Breast epithelium (tissue), 4 donors: ENCODE data around the gene CDK5R2. TPM values are rescaled to one million over a fixed set of nuclear protein-coding genes. Genes with fewer than 3 reads are reported as not detected.

ENCODE experiments used
- DNase-seq, 2 donors: peaks; one replicate each; pipeline ENCODE4 v3.0.0-alpha.2; 2019; ENCODE audit warnings: low spot score in 2 of 2
- H3K27ac ChIP-seq, 2 donors: fragments of 200-600 bp; sonication (generic) in 1 of 2; one replicate each; pipeline ENCODE4 v1.5.1; 2016 to 2019; ENCODE audit warnings: mild to moderate bottlenecking in 1 of 2
- H3K27me3 ChIP-seq, 2 donors: fragments of 200-600 bp; sonication (generic) in 1 of 2; one replicate each; pipeline versions ENCODE4 v1.5.1 to v1.6.0; 2017 to 2019; ENCODE audit warnings: control low read depth in 1 of 2, mild to moderate bottlenecking in 1 of 2
- H3K36me3 ChIP-seq: fragments of 200-600 bp; one replicate; pipeline ENCODE4 v1.5.1; 2019
- H3K4me1 ChIP-seq, 2 donors: fragments of 200-600 bp; sonication (generic); one replicate each; pipeline ENCODE4 v1.5.1; 2016 to 2019; ENCODE audit warnings: control low read depth in 1 of 2
- H3K4me3 ChIP-seq, 3 donors: fragments of 200-600 bp; sonication (generic); 1 replicate in 2 of 3; 2 replicates in 1 of 3; pipeline ENCODE4 v1.5.1; 2016 to 2019; ENCODE audit warnings: mild to moderate bottlenecking in 3 of 3, moderate library complexity in 2 of 3
- H3K9me3 ChIP-seq, 2 donors: fragments of 200-600 bp; sonication (generic) in 1 of 2; one replicate each; pipeline ENCODE4 v1.5.1; 2016 to 2019; ENCODE audit warnings: control low read depth in 1 of 2
- POLR2A ChIP-seq: fragments of 450-650 bp; IDR thresholded peaks from one replicate; pipeline ENCODE4 v1.6.1; 2016; ENCODE audit warnings: antibody characterized with exemption, mild to moderate bottlenecking, moderate library complexity
- POLR2AphosphoS5 ChIP-seq, 3 donors: sonication (generic); formaldehyde crosslinking; IDR thresholded peaks; one replicate each; pipeline ENCODE4 v1.6.1; 2017; ENCODE audit warnings: antibody characterized with exemption in 3 of 3
- intact Hi-C: fragments of 100-400 bp; cut with DNase I; formaldehyde crosslinking; loops from one replicate; pipeline ENCODE4 v1.15.1; 2023; ENCODE audit warnings: low total_unique reads
- total RNA-seq, 3 donors: library from RNA; depleted of rRNA; stranded (reverse); fragments of >200 nt; gene quantifications; one replicate each; pipeline ENCODE4 v1.1.0, GENCODE V29; 2016
- TF ChIP-seq, protein P1 (sequence below), 3 donors: fragments of 450-650 bp; IDR thresholded peaks; one replicate each; pipeline ENCODE4 v1.5.1; 2016 to 2017; ENCODE audit warnings: antibody characterized with exemption in 3 of 3, mild to moderate bottlenecking in 3 of 3, moderate library complexity in 3 of 3

Gene CDK5R2
- total RNA-seq, 3 donors from 2014 or later = not detected

DNA sequence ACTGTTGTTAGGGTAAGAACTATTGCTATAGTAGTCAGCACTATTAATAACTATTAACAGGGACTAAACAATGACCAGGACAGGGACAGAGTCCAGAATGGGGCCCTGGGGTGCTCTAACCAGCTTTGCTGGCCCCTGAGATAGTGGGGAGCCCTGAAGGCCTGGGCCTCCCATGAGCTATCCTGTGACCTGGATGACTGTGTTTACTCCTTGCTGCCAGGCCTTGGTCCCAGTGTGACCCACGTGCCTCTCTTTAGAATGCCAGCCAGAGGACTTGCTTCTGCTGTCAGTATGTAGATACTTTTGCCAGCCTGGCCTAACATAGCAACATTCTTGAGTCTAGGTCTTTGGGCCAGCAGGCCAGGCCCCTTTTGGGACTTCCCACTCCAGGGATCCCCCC is 11.4 kb downstream of the CDK5R2 start:
- TF ChIP-seq, protein P1, sequence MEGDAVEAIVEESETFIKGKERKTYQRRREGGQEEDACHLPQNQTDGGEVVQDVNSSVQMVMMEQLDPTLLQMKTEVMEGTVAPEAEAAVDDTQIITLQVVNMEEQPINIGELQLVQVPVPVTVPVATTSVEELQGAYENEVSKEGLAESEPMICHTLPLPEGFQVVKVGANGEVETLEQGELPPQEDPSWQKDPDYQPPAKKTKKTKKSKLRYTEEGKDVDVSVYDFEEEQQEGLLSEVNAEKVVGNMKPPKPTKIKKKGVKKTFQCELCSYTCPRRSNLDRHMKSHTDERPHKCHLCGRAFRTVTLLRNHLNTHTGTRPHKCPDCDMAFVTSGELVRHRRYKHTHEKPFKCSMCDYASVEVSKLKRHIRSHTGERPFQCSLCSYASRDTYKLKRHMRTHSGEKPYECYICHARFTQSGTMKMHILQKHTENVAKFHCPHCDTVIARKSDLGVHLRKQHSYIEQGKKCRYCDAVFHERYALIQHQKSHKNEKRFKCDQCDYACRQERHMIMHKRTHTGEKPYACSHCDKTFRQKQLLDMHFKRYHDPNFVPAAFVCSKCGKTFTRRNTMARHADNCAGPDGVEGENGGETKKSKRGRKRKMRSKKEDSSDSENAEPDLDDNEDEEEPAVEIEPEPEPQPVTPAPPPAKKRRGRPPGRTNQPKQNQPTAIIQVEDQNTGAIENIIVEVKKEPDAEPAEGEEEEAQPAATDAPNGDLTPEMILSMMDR (IDR thresholded peaks at IDR 0.05) = no peak
- TF ChIP-seq POLR2A = no peak
- TF ChIP-seq POLR2AphosphoS5 (IDR thresholded peaks at IDR 0.05) = no peak
- no peaks in the 10 kb centered on the region for H3K9me3 ChIP-seq
- H3K27ac ChIP-seq = no peak overlapping the region
- intact Hi-C loops = no loop called here
- no peaks in the 10 kb centered on the region for H3K4me1 ChIP-seq
- no peak overlapping the region for H3K4me3 ChIP-seq
- no peak for DNase-seq
- peaks cover 0 to 30% of the 10 kb centered on the region in 2 donors for H3K27me3 ChIP-seq
- no peaks in the 10 kb centered on the region for H3K36me3 ChIP-seq

DNA sequence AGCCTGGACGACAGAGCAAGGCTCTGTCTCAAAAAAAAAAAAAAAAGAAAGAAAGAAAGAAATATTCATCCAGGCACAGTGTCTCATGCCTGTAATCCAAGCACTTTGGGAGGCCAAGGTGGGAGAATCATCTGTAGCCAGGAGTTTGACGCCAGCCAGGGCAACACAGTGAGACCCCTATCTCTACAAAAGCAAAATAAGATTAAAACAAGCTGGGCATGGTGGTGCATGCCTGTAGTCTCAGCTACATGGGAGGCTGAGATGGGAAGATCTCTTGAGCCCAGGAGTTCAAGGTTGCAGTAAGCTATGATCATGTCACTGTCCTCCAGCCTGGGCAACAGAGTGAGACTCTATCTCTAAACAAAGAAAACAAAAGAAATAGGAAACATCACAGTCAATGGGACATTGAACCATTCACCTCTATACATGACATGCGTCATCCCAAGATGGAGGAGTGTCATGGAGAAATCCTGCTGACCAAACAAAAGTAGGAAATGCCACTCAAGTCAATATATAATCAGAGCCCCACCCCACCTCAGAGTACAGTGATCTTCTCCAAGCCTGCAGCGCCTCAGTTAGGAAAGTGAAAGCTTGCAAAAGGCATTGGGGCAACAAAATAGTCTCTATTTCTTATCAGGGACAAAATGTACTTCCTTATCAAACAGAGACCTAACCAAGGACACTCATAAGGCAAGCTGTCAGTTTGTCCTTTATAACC is 15.8 kb downstream of the CDK5R2 start:
- H3K36me3 ChIP-seq = no peaks in the 10 kb centered on the region
- peaks cover 0 to 60% of the 10 kb centered on the region in 2 donors for H3K27me3 ChIP-seq
- H3K4me1 ChIP-seq = no peaks in the 10 kb centered on the region
- H3K4me3 ChIP-seq = no peak overlapping the region
- no peak for DNase-seq
- H3K27ac ChIP-seq = no peak overlapping the region
- intact Hi-C loops = no loop called here
- TF ChIP-seq POLR2AphosphoS5 (IDR thresholded peaks at IDR 0.05) = no peak
- TF ChIP-seq, protein P1 (IDR thresholded peaks at IDR 0.05) = no peak
- no peak for TF ChIP-seq POLR2A
- no peaks in the 10 kb centered on the region for H3K9me3 ChIP-seq

DNA sequence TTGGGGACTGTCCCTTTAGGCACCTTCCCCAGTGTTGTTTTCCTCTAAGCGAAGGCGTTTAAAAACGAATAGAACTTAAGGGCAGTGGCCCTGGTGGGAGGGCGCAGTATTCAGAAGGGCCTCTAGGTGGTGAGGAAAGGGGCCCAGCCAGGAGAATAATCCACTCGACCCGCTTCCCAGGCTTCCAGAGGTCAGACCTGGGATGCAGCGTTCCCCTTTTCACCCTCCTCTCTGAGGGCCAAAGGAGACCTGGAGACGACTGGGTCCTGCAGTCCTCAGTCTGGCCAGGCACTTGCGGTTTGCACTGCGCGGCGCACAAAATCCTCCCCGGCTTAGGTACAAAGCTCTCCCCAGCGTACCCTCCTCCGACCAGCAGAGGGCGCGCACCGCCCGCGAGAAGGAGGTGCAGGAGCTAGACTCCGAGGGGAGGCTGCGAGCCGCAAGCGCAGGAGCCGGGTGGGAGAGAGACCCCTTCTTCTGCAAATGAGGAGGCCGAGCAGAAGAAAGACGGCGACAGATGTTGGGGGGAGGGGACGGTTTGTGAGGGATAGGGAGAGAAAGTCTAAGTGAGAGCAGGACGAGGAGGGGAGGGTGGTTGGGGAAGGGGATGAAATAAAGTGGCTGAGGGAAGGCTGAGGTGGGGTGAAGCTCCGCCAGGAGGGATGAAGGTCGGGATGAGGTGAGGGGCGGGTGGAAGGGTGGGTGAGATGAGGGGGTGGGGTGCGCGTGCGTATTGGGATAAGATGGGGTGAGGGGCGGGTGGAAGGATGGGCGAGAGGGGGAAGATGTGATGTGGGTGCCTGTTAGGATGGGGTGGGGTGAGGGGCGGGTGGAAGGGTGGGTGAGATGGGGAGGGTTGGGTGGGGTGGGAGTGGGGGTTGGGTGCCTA is 20.6 kb downstream of the CDK5R2 start:
- intact Hi-C loops = no loop called here
- TF ChIP-seq POLR2A (no peak), POLR2AphosphoS5 (IDR thresholded peaks at IDR 0.05) (no peak)
- TF ChIP-seq, protein P1 (IDR thresholded peaks at IDR 0.05) = peak; percentile 56 to 86 (median 85)
- Histone ChIP-seq H3K9me3 (no peaks in the 10 kb centered on the region), H3K27me3 (peaks cover 4 to 82% of the 10 kb centered on the region in 2 donors), H3K27ac (no peak overlapping the region), H3K4me3 (peak overlapping the region in 2 of 3 donors; percentile 10 to 52), H3K4me1 (peaks cover 10% of the 10 kb centered on the region in 2 donors), H3K36me3 (no peaks in the 10 kb centered on the region)
- DNase-seq = peak; percentile 64 to 85

DNA sequence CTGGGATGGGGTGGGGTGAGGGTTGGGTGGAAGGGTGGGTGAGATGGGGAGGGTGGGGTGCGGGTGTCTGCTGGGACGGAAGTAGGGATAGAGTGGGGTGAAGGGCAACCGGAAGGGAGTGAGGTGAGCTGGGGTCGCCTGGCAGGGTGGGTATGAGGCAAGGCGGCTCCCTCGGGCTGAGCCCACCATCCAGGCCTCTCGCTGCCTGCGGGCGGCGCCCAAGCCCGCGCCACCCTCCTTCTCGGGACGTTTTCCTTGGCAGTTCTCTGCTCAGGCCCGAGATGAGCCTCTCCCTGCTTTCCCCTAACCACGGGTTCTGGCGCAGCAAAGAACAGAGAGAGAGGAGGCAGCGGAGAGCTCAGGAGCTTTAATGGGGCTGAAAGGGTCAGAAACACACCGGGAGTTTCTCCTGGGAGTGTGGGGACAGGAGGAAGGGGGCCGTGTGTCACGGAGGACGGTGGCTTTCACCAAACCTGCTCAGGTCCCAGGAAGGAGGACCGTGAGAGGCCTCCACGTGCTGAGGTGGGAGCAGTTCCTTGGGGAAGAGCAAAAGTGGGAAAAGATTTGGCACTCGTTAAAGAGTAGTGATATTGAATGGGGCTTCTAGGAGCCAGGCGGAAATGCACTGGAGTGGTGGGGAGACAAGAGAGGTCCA is 21.4 kb downstream of the CDK5R2 start:
- H3K27ac ChIP-seq = no peak overlapping the region
- intact Hi-C loops = no loop called here
- peaks cover 10% of the 10 kb centered on the region in 2 donors for H3K4me1 ChIP-seq
- H3K27me3 ChIP-seq = peaks cover 4 to 90% of the 10 kb centered on the region in 2 donors
- H3K9me3 ChIP-seq = no peaks in the 10 kb centered on the region
- H3K4me3 ChIP-seq = peak overlapping the region in 2 of 3 donors; percentile 35 to 63
- TF ChIP-seq POLR2A (no peak), POLR2AphosphoS5 (IDR thresholded peaks at IDR 0.05) (no peak)
- TF ChIP-seq, protein P1 (IDR thresholded peaks at IDR 0.05) = no peak
- no peak for DNase-seq
- no peaks in the 10 kb centered on the region for H3K36me3 ChIP-seq
